DOHH2 (cell line): Measurements from ENCODE around the gene SNU13.

Experiments used
- H3F3A ChIP-seq: fragments of 200-600 bp; sonication (generic), shearing (Covaris generic); 2 replicates; pipeline ENCODE4 v1.6.0; 2016; ENCODE audit warnings: antibody characterized with exemption, mild to moderate bottlenecking; ENCODE audit not compliant: control insufficient read depth, insufficient read depth
- H3K27ac ChIP-seq: fragments of 200-600 bp; sonication (generic); 2 replicates; pipeline ENCODE4 v1.5.1; 2014; ENCODE audit warnings: low read depth, mild to moderate bottlenecking, low read length, moderate library complexity
- H3K27me3 ChIP-seq: fragments of 200-600 bp; sonication (generic); 2 replicates; pipeline ENCODE4 v1.6.1; 2014; ENCODE audit warnings: mild to moderate bottlenecking, low read length, mixed read lengths; ENCODE audit not compliant: control insufficient read depth
- H3K36me3 ChIP-seq: fragments of 200-600 bp; sonication (generic); 2 replicates; pipeline ENCODE4 v1.6.1; 2014; ENCODE audit warnings: mild to moderate bottlenecking, low read length, moderate library complexity, mixed read lengths; ENCODE audit not compliant: control insufficient read depth
- H3K4me1 ChIP-seq: fragments of 200-600 bp; sonication (generic); 2 replicates; pipeline ENCODE4 v1.6.1; 2014; ENCODE audit warnings: mild to moderate bottlenecking, low read length, mixed read lengths; ENCODE audit not compliant: control insufficient read depth
- H3K4me2 ChIP-seq: fragments of 200-600 bp; sonication (generic); 2 replicates; pipeline ENCODE4 v1.6.0; 2014; ENCODE audit warnings: mild to moderate bottlenecking, low read length, moderate library complexity
- H3K4me3 ChIP-seq: fragments of 200-600 bp; sonication (generic); 2 replicates; pipeline ENCODE4 v1.5.1; 2014; ENCODE audit warnings: mild to moderate bottlenecking, low read length, mixed read lengths
- H3K79me2 ChIP-seq: fragments of 200-600 bp; sonication (generic); 2 replicates; pipeline ENCODE4 v1.6.1; 2014; ENCODE audit warnings: mild to moderate bottlenecking, low read length, mixed read lengths; ENCODE audit not compliant: control insufficient read depth
- H3K9me2 ChIP-seq: fragments of 200-600 bp; sonication (generic); replicated peaks from 2 replicates; pipeline ENCODE4 v1.6.1; 2014; ENCODE audit warnings: mild to moderate bottlenecking, low read length, mixed read lengths; ENCODE audit not compliant: control insufficient read depth
- H3K9me3 ChIP-seq: fragments of 200-600 bp; sonication (generic); 2 replicates; pipeline ENCODE4 v1.6.1; 2014; ENCODE audit warnings: antibody characterized with exemption, low read length, mixed read lengths; ENCODE audit not compliant: control insufficient read depth, insufficient read depth
- H4K20me1 ChIP-seq: fragments of 200-600 bp; sonication (generic); 2 replicates; pipeline ENCODE4 v1.6.0; 2014; ENCODE audit warnings: low read depth, mild to moderate bottlenecking, antibody characterized with exemption, low read length, moderate library complexity; ENCODE audit not compliant: control insufficient read depth, insufficient read depth
- CTCF ChIP-seq: fragments of 200-600 bp; sonication (generic); IDR thresholded peaks from one replicate; pipeline ENCODE4 v1.5.1; 2014; ENCODE audit warnings: antibody characterized with exemption, mild to moderate bottlenecking, low read depth, low read length; ENCODE audit not compliant: poor library complexity, severe bottlenecking
- EZH2phosphoT487 ChIP-seq: fragments of 200-600 bp; sonication (generic); IDR thresholded peaks from 2 replicates; pipeline ENCODE4 v1.6.1; 2017; ENCODE audit warnings: borderline replicate concordance, mild to moderate bottlenecking, antibody characterized with exemption, low read length, moderate library complexity, mixed read lengths

SNU13 gene

GRCh38 chr22:41684194-41684593 lies 4.5 kb downstream of the SNU13 start:
- Histone ChIP-seq H3K27ac (peak overlapping the region; percentile 20; the same call in 1 of the 2 replicates), H3K27me3 (no peaks in the 10 kb centered on the region), H3K4me3 (no peak overlapping the region), H3K4me2 (peak overlapping the region; percentile 80), H4K20me1 (peaks cover 18% of the 10 kb centered on the region), H3K9me2 (no peaks in the 10 kb centered on the region), H3K79me2 (peaks cover 100% of the 10 kb centered on the region), H3F3A (peaks cover 21% of the 10 kb centered on the region), H3K4me1 (peaks cover 45% of the 10 kb centered on the region), H3K9me3 (no peaks in the 10 kb centered on the region), H3K36me3 (peaks cover 46% of the 10 kb centered on the region)
- TF ChIP-seq CTCF: no peak

GRCh38 chr22:41683616-41684015 lies 5.1 kb downstream of the SNU13 start:
- no peak for TF ChIP-seq CTCF
- TF ChIP-seq EZH2phosphoT487: no peak
- Histone ChIP-seq H3K4me3 (no peak overlapping the region), H3K9me3 (no peaks in the 10 kb centered on the region), H3K27me3 (no peaks in the 10 kb centered on the region), H3K79me2 (peaks cover 100% of the 10 kb centered on the region), H3F3A (peaks cover 21% of the 10 kb centered on the region), H3K4me2 (peak overlapping the region; percentile 80), H3K36me3 (peaks cover 52% of the 10 kb centered on the region), H3K9me2 (no peaks in the 10 kb centered on the region), H4K20me1 (peaks cover 18% of the 10 kb centered on the region), H3K4me1 (peaks cover 45% of the 10 kb centered on the region), H3K27ac (peak overlapping the region; percentile 68)

- peaks cover 100% of the 10 kb centered on the region for H3K79me2 ChIP-seq
- H3K4me2 ChIP-seq: peak overlapping the region; percentile 80
- peaks cover 21% of the 10 kb centered on the region for H3F3A ChIP-seq
- no peaks in the 10 kb centered on the region for H3K9me3 ChIP-seq
- H3K4me3 ChIP-seq: peak overlapping the region; percentile 100
- H3K27me3 ChIP-seq: no peaks in the 10 kb centered on the region
- H4K20me1 ChIP-seq: peaks cover 22% of the 10 kb centered on the region
- peaks cover 45% of the 10 kb centered on the region for H3K4me1 ChIP-seq
- H3K36me3 ChIP-seq: peaks cover 53% of the 10 kb centered on the region
- TF ChIP-seq EZH2phosphoT487: no peak
- TF ChIP-seq CTCF: no peak
- H3K9me2 ChIP-seq: no peaks in the 10 kb centered on the region
- H3K27ac ChIP-seq: peak overlapping the region; percentile 68
These were observed 5.6 kb downstream of the SNU13 start for GRCh38 chr22:41683052-41683451.
